HEK293 (cell line): ENCODE results near the gene STOX1.

Experiments
- ELK4 ChIP-seq: IDR thresholded peaks from 2 replicates; pipeline ENCODE4 v1.6.1; 2011; ENCODE audit warnings: mild to moderate bottlenecking, low read depth, low read length, borderline replicate concordance
- GLIS1 ChIP-seq: fragments of 450-650 bp; formaldehyde crosslinking; IDR thresholded peaks from 2 replicates; pipeline ENCODE4 v1.5.1; 2016; ENCODE audit warnings: missing biosample characterization, missing genetic modification characterization
- KLF7 ChIP-seq: fragments of 450-650 bp; formaldehyde crosslinking; IDR thresholded peaks from 2 replicates; pipeline ENCODE4 v1.5.1; 2016; ENCODE audit warnings: missing biosample characterization, missing genetic modification characterization, borderline replicate concordance
- MEIS1 ChIP-seq: sonication (generic); formaldehyde crosslinking; IDR thresholded peaks from 2 replicates; pipeline ENCODE4 v1.8.1; 2022; ENCODE audit warnings: missing genetic modification reagents, mild to moderate bottlenecking, borderline replicate concordance
- OSR2 ChIP-seq: fragments of 450-650 bp; formaldehyde crosslinking; IDR thresholded peaks from 2 replicates; pipeline ENCODE4 v1.5.1; 2016; ENCODE audit warnings: missing biosample characterization, missing genetic modification characterization
- OVOL3 ChIP-seq: fragments of 450-650 bp; formaldehyde crosslinking; IDR thresholded peaks from 2 replicates; pipeline ENCODE4 v1.5.1; 2016; ENCODE audit warnings: missing biosample characterization, missing genetic modification characterization
- PRDM4 ChIP-seq: fragments of 450-650 bp; formaldehyde crosslinking; IDR thresholded peaks from 2 replicates; pipeline ENCODE4 v1.5.1; 2017; ENCODE audit warnings: missing biosample characterization, missing genetic modification characterization
- PRDM6 ChIP-seq: fragments of 450-650 bp; formaldehyde crosslinking; IDR thresholded peaks from 2 replicates; pipeline ENCODE4 v1.5.1; 2017; ENCODE audit warnings: missing biosample characterization, missing genetic modification characterization
- RBAK ChIP-seq: fragments of 450-650 bp; formaldehyde crosslinking; IDR thresholded peaks from 2 replicates; pipeline ENCODE4 v1.5.1; 2016; ENCODE audit warnings: missing biosample characterization, missing genetic modification characterization
- REPIN1 ChIP-seq: fragments of 450-650 bp; formaldehyde crosslinking; IDR thresholded peaks from 2 replicates; pipeline ENCODE4 v1.5.1; 2017; ENCODE audit warnings: missing biosample characterization, missing genetic modification characterization, low read depth
- SP2 ChIP-seq: fragments of 450-650 bp; formaldehyde crosslinking; IDR thresholded peaks from 2 replicates; pipeline ENCODE4 v1.5.1; 2016; ENCODE audit warnings: missing biosample characterization, missing genetic modification characterization
- TRIM28 ChIP-seq: IDR thresholded peaks from 2 replicates; pipeline ENCODE4 v1.6.1; 2011; ENCODE audit warnings: low read length, control low read depth, borderline replicate concordance
- ZBTB20 ChIP-seq: fragments of 450-650 bp; formaldehyde crosslinking; IDR thresholded peaks from 2 replicates; pipeline ENCODE4 v1.5.1; 2016; ENCODE audit warnings: missing biosample characterization, missing genetic modification characterization
- ZEB2 ChIP-seq: fragments of 450-650 bp; formaldehyde crosslinking; IDR thresholded peaks from 2 replicates; pipeline ENCODE4 v1.5.1; 2016; ENCODE audit warnings: missing biosample characterization, missing genetic modification characterization
- ZIC2 ChIP-seq: fragments of 450-650 bp; formaldehyde crosslinking; IDR thresholded peaks from 2 replicates; pipeline ENCODE4 v1.5.1; 2016; ENCODE audit warnings: missing biosample characterization, missing genetic modification characterization
- ZNF133 ChIP-seq: fragments of 450-650 bp; formaldehyde crosslinking; IDR thresholded peaks from 2 replicates; pipeline ENCODE4 v1.5.1; 2016; ENCODE audit warnings: missing biosample characterization, missing genetic modification characterization
- ZNF169 ChIP-seq: fragments of 450-650 bp; formaldehyde crosslinking; IDR thresholded peaks from 2 replicates; pipeline ENCODE4 v1.5.1; 2016; ENCODE audit warnings: missing biosample characterization, missing genetic modification characterization
- ZNF174 ChIP-seq: fragments of 450-650 bp; formaldehyde crosslinking; IDR thresholded peaks from 2 replicates; pipeline ENCODE4 v1.5.0; 2017; ENCODE audit warnings: missing biosample characterization, mild to moderate bottlenecking, missing genetic modification characterization
- ZNF211 ChIP-seq: fragments of 450-650 bp; formaldehyde crosslinking; IDR thresholded peaks from 2 replicates; pipeline ENCODE4 v1.5.1; 2016; ENCODE audit warnings: low read depth, missing biosample characterization, missing genetic modification characterization
- ZNF248 ChIP-seq: fragments of 450-650 bp; formaldehyde crosslinking; IDR thresholded peaks from 2 replicates; pipeline ENCODE4 v1.5.1; 2017; ENCODE audit warnings: missing biosample characterization, missing genetic modification characterization
- ZNF266 ChIP-seq: fragments of 450-650 bp; formaldehyde crosslinking; IDR thresholded peaks from 2 replicates; pipeline ENCODE4 v1.5.1; 2016; ENCODE audit warnings: missing biosample characterization, missing genetic modification characterization, low read depth
- ZNF423 ChIP-seq: fragments of 450-650 bp; formaldehyde crosslinking; IDR thresholded peaks from 2 replicates; pipeline ENCODE4 v1.5.1; 2016; ENCODE audit warnings: missing biosample characterization, missing genetic modification characterization
- ZNF433 ChIP-seq: fragments of 450-650 bp; formaldehyde crosslinking; IDR thresholded peaks from 2 replicates; pipeline ENCODE4 v1.5.1; 2016; ENCODE audit warnings: missing biosample characterization, missing genetic modification characterization, low read depth
- ZNF521 ChIP-seq: fragments of 450-650 bp; formaldehyde crosslinking; IDR thresholded peaks from 2 replicates; pipeline ENCODE4 v1.5.1; 2017; ENCODE audit warnings: missing biosample characterization, mild to moderate bottlenecking, missing genetic modification characterization
- ZNF530 ChIP-seq: fragments of 450-650 bp; formaldehyde crosslinking; IDR thresholded peaks from 2 replicates; pipeline ENCODE4 v1.5.1; 2016; ENCODE audit warnings: low read depth, missing biosample characterization, missing genetic modification characterization
- ZNF544 ChIP-seq: fragments of 450-650 bp; formaldehyde crosslinking; IDR thresholded peaks from 2 replicates; pipeline ENCODE4 v1.5.0; 2017; ENCODE audit warnings: missing biosample characterization, missing genetic modification characterization
- ZNF548 ChIP-seq: fragments of 450-650 bp; formaldehyde crosslinking; IDR thresholded peaks from 2 replicates; pipeline ENCODE4 v1.5.1; 2016; ENCODE audit warnings: missing biosample characterization, missing genetic modification characterization
- ZNF560 ChIP-seq: fragments of 450-650 bp; formaldehyde crosslinking; IDR thresholded peaks from 2 replicates; pipeline ENCODE4 v1.5.1; 2017; ENCODE audit warnings: missing biosample characterization, missing genetic modification characterization, borderline replicate concordance
- ZNF561 ChIP-seq: fragments of 450-650 bp; IDR thresholded peaks from 2 replicates; pipeline ENCODE4 v1.5.1; 2018; ENCODE audit warnings: missing biosample characterization, missing genetic modification characterization, borderline replicate concordance
- ZNF600 ChIP-seq: fragments of 450-650 bp; formaldehyde crosslinking; IDR thresholded peaks from 2 replicates; pipeline ENCODE4 v1.5.1; 2016; ENCODE audit warnings: missing biosample characterization, missing genetic modification characterization
- ZNF626 ChIP-seq: fragments of 450-650 bp; sonication (Bioruptor Pico); formaldehyde crosslinking; IDR thresholded peaks from 2 replicates; pipeline ENCODE4 v1.5.1; 2018; ENCODE audit warnings: missing biosample characterization, missing genetic modification characterization, inconsistent platforms
- ZNF660 ChIP-seq: fragments of 450-650 bp; IDR thresholded peaks from 2 replicates; pipeline ENCODE4 v1.5.1; 2018; ENCODE audit warnings: missing biosample characterization, mild to moderate bottlenecking, missing genetic modification characterization
- ZNF677 ChIP-seq: fragments of 450-650 bp; IDR thresholded peaks from 2 replicates; pipeline ENCODE4 v1.5.0; 2018; ENCODE audit warnings: missing biosample characterization, mild to moderate bottlenecking, missing genetic modification characterization, moderate library complexity
- ZNF768 ChIP-seq: fragments of 450-650 bp; formaldehyde crosslinking; IDR thresholded peaks from 2 replicates; pipeline ENCODE4 v1.5.1; 2018; ENCODE audit warnings: missing biosample characterization, mild to moderate bottlenecking, missing genetic modification characterization
- ZNF792 ChIP-seq: fragments of 450-650 bp; formaldehyde crosslinking; IDR thresholded peaks from 2 replicates; pipeline ENCODE4 v1.5.1; 2016; ENCODE audit warnings: missing biosample characterization, missing genetic modification characterization
- ZNF830 ChIP-seq: fragments of 450-650 bp; IDR thresholded peaks from 2 replicates; pipeline ENCODE4 v1.5.0; 2018; ENCODE audit warnings: missing biosample characterization, missing genetic modification characterization, low read depth, mild to moderate bottlenecking, moderate library complexity
- ZNF837 ChIP-seq: fragments of 450-650 bp; formaldehyde crosslinking; IDR thresholded peaks from 2 replicates; pipeline ENCODE4 v1.5.1; 2016; ENCODE audit warnings: missing biosample characterization, missing genetic modification characterization

The STOX1 gene

GRCh38 chr10:68900427-68901104 lies 73.2 kb downstream of the STOX1 start (continued):
- no peak for TF ChIP-seq ZNF174 (tag by site-specific recombination)
- TF ChIP-seq ZNF169 (tag by site-specific recombination): no peak
- TF ChIP-seq ZNF677: no peak
- no peak for TF ChIP-seq ZIC2
- TF ChIP-seq TRIM28: no peak
- no peak for TF ChIP-seq ZNF521 (tag by site-specific recombination)
- TF ChIP-seq RBAK: no peak
- no peak for TF ChIP-seq ZNF792 (tag by site-specific recombination)
- TF ChIP-seq ZNF266 (tag by site-specific recombination): no peak
- no peak for TF ChIP-seq ELK4
- no peak for TF ChIP-seq ZNF133 (tag by site-specific recombination)
- TF ChIP-seq ZNF830 (tag by site-specific recombination): no peak
- TF ChIP-seq ZNF626 (tag by site-specific recombination): no peak
- no peak for TF ChIP-seq ZNF248 (tag by site-specific recombination)
- no peak for TF ChIP-seq MEIS1 (CRISPR knock-in tag)
- no peak for TF ChIP-seq REPIN1
- no peak for TF ChIP-seq ZNF530 (tag by site-specific recombination)
- TF ChIP-seq KLF7: no peak
- no peak for TF ChIP-seq ZNF433
- TF ChIP-seq ZNF600 (tag by site-specific recombination): no peak
- no peak for TF ChIP-seq ZNF768 (tag by site-specific recombination)
- TF ChIP-seq ZNF544 (tag by site-specific recombination): no peak
- TF ChIP-seq OSR2 (tag by site-specific recombination): no peak
- no peak for TF ChIP-seq ZNF211 (tag by site-specific recombination)
- no peak for TF ChIP-seq ZNF423 (tag by site-specific recombination)
- TF ChIP-seq ZNF660 (tag by site-specific recombination): peak; percentile 100
- TF ChIP-seq SP2 (tag by site-specific recombination): peak; percentile 87
- no peak for TF ChIP-seq ZNF837
- TF ChIP-seq ZEB2: peak; percentile 97
- no peak for TF ChIP-seq PRDM4 (tag by site-specific recombination)
- TF ChIP-seq ZBTB20 (tag by site-specific recombination): peak; percentile 48
- peak; percentile 49 for TF ChIP-seq ZNF561
- TF ChIP-seq PRDM6 (tag by site-specific recombination): no peak
- TF ChIP-seq ZNF560 (tag by site-specific recombination): no peak
- peak; percentile 65; the same call in 1 of the 2 replicates for TF ChIP-seq GLIS1
- TF ChIP-seq OVOL3: 0 out of 2 replicates have a peak, but pooled peaks have one; percentile 45
- TF ChIP-seq ZNF548 (tag by site-specific recombination): no peak
